Measurements from ENCODE around the gene EFHC1. TPM values are rescaled to one million over a fixed set of nuclear protein-coding genes. Genes with fewer than 3 reads are reported as not detected.

EFHC1 gene
- polyA plus RNA-seq, 1 donor from 2014 or later: 173 TPM

DNA sequence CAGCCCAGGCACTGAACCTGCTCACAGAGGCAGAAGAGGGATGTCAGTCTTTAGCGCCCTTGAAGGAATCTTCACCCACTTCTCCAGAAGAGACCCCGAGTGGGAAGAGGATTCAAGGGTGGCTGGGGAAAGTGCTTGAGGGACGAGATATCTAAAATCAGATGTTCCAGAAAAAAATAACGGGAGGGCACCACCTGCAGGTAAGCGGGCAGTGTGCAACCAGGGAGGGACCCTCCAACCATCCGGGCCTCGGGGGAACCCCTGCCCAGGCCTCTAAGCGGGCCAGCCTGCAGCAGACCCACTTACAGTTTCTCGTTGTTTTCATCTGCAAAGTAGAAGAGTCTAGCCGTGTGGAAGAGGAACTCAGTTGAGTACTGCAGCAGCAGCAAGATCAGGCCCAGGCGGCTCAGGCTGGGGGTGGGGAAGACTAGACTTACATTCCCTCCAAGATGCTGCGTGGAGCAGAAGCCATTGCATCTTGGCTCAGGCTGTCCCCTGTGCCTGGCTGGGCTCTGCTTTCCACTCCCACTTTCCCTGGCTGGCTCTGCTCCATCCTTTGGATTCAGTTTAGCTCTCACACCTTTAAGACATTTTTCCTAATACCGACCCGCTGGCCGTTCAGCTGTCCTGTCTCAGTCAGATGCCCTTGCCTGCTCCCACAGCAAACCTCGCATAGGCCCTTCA is 85.7 kb downstream of the EFHC1 start:
- no peak overlapping the region for H3K4me3 ChIP-seq (ENCODE audit: low read length)
- H3K27me3 ChIP-seq (ENCODE audit: insufficient read depth, low read depth, low read length): no peaks in the 10 kb centered on the region
- no peaks in the 10 kb centered on the region for H3K79me2 ChIP-seq (replicated peaks; ENCODE audit: insufficient read depth, low read length)
- H3K27ac ChIP-seq (ENCODE audit: low read length): no peak overlapping the region
- no peak for TF ChIP-seq RAD21 (conservative IDR thresholded peaks at IDR 0.05)
- TF ChIP-seq, protein P1, sequence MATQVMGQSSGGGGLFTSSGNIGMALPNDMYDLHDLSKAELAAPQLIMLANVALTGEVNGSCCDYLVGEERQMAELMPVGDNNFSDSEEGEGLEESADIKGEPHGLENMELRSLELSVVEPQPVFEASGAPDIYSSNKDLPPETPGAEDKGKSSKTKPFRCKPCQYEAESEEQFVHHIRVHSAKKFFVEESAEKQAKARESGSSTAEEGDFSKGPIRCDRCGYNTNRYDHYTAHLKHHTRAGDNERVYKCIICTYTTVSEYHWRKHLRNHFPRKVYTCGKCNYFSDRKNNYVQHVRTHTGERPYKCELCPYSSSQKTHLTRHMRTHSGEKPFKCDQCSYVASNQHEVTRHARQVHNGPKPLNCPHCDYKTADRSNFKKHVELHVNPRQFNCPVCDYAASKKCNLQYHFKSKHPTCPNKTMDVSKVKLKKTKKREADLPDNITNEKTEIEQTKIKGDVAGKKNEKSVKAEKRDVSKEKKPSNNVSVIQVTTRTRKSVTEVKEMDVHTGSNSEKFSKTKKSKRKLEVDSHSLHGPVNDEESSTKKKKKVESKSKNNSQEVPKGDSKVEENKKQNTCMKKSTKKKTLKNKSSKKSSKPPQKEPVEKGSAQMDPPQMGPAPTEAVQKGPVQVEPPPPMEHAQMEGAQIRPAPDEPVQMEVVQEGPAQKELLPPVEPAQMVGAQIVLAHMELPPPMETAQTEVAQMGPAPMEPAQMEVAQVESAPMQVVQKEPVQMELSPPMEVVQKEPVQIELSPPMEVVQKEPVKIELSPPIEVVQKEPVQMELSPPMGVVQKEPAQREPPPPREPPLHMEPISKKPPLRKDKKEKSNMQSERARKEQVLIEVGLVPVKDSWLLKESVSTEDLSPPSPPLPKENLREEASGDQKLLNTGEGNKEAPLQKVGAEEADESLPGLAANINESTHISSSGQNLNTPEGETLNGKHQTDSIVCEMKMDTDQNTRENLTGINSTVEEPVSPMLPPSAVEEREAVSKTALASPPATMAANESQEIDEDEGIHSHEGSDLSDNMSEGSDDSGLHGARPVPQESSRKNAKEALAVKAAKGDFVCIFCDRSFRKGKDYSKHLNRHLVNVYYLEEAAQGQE (IDR thresholded peaks at IDR 0.05; ENCODE audit: borderline replicate concordance): no peak
- no peak for TF ChIP-seq POLR2AphosphoS5 (IDR thresholded peaks at IDR 0.05)
- no peak for TF ChIP-seq TAF1 (IDR thresholded peaks at IDR 0.05; ENCODE audit: low read depth)
- no peak for TF ChIP-seq EP300 (conservative IDR thresholded peaks at IDR 0.05; ENCODE audit: poor library complexity, severe bottlenecking)
- no peak for TF ChIP-seq SMC3 (conservative IDR thresholded peaks at IDR 0.05; ENCODE audit: poor library complexity)
- no peak for TF ChIP-seq EZH2 (IDR thresholded peaks at IDR 0.05; ENCODE audit: borderline replicate concordance, insufficient read depth, low read length, poor library complexity, severe bottlenecking)
- TF ChIP-seq, protein P2, sequence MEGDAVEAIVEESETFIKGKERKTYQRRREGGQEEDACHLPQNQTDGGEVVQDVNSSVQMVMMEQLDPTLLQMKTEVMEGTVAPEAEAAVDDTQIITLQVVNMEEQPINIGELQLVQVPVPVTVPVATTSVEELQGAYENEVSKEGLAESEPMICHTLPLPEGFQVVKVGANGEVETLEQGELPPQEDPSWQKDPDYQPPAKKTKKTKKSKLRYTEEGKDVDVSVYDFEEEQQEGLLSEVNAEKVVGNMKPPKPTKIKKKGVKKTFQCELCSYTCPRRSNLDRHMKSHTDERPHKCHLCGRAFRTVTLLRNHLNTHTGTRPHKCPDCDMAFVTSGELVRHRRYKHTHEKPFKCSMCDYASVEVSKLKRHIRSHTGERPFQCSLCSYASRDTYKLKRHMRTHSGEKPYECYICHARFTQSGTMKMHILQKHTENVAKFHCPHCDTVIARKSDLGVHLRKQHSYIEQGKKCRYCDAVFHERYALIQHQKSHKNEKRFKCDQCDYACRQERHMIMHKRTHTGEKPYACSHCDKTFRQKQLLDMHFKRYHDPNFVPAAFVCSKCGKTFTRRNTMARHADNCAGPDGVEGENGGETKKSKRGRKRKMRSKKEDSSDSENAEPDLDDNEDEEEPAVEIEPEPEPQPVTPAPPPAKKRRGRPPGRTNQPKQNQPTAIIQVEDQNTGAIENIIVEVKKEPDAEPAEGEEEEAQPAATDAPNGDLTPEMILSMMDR (IDR thresholded peaks at IDR 0.05; ENCODE audit: poor library complexity, severe bottlenecking): no peak
- no peak for TF ChIP-seq MXI1 (conservative IDR thresholded peaks at IDR 0.05; ENCODE audit: poor library complexity, severe bottlenecking)
- H4K20me1 ChIP-seq (ENCODE audit: insufficient read depth): no peaks in the 10 kb centered on the region
- H3K9me3 ChIP-seq (ENCODE audit: low read length): no peaks in the 10 kb centered on the region
- H3K4me2 ChIP-seq (ENCODE audit: low read length): no peak overlapping the region
- H3K9ac ChIP-seq (ENCODE audit: low read length): no peak overlapping the region
- H2AFZ ChIP-seq (ENCODE audit: low read depth, low read length): no peak overlapping the region
- no peaks in the 10 kb centered on the region for H3K9me2 ChIP-seq (ENCODE audit: insufficient read depth, low read length)
- H3K36me3 ChIP-seq (ENCODE audit: insufficient read depth, low read length): no peaks in the 10 kb centered on the region
- no peaks in the 10 kb centered on the region for H3F3A ChIP-seq (ENCODE audit: insufficient read depth, low read length, poor library complexity, severe bottlenecking)

DNA sequence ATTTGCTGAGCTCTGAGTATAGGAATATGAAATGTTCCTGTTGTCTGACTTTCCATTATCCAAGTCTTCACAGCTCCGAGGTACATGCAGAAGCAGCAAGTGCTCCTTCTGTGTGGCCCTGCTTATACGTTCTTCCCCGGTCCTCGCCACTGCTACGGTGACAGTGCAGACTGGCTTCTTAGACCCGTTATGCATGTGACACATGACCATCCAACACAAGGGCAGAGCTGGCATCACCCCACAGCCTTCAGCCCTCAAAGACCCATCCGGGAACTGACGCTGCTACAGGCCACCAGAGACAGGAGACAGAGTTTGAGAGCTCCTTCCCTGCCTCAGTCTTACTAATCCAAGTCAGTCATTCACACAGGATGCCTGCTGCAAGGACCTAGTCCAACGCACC is 86.3 kb downstream of the EFHC1 start:
- Histone ChIP-seq H4K20me1 (ENCODE audit: insufficient read depth) (no peaks in the 10 kb centered on the region), H3K27ac (ENCODE audit: low read length) (no peak overlapping the region), H3K27me3 (ENCODE audit: insufficient read depth, low read depth, low read length) (no peaks in the 10 kb centered on the region), H3K4me3 (ENCODE audit: low read length) (no peak overlapping the region), H3K9me2 (ENCODE audit: insufficient read depth, low read length) (no peaks in the 10 kb centered on the region), H3F3A (ENCODE audit: insufficient read depth, low read length, poor library complexity, severe bottlenecking) (no peaks in the 10 kb centered on the region), H3K79me2 (replicated peaks; ENCODE audit: insufficient read depth, low read length) (no peaks in the 10 kb centered on the region), H3K4me2 (ENCODE audit: low read length) (no peak overlapping the region), H2AFZ (ENCODE audit: low read depth, low read length) (no peak overlapping the region), H3K9me3 (ENCODE audit: low read length) (no peaks in the 10 kb centered on the region), H3K9ac (ENCODE audit: low read length) (no peak overlapping the region), H3K36me3 (ENCODE audit: insufficient read depth, low read length) (no peaks in the 10 kb centered on the region)
- TF ChIP-seq TAF1 (IDR thresholded peaks at IDR 0.05; ENCODE audit: low read depth): no peak
- TF ChIP-seq EP300 (conservative IDR thresholded peaks at IDR 0.05; ENCODE audit: poor library complexity, severe bottlenecking): no peak
- no peak for TF ChIP-seq EZH2 (IDR thresholded peaks at IDR 0.05; ENCODE audit: borderline replicate concordance, insufficient read depth, low read length, poor library complexity, severe bottlenecking)
- no peak for TF ChIP-seq RAD21 (conservative IDR thresholded peaks at IDR 0.05)
- TF ChIP-seq SMC3 (conservative IDR thresholded peaks at IDR 0.05; ENCODE audit: poor library complexity): no peak
- TF ChIP-seq, protein P1 (IDR thresholded peaks at IDR 0.05; ENCODE audit: borderline replicate concordance): no peak
- TF ChIP-seq POLR2AphosphoS5 (IDR thresholded peaks at IDR 0.05): no peak
- no peak for TF ChIP-seq MXI1 (conservative IDR thresholded peaks at IDR 0.05; ENCODE audit: poor library complexity, severe bottlenecking)
- TF ChIP-seq, protein P2 (IDR thresholded peaks at IDR 0.05; ENCODE audit: poor library complexity, severe bottlenecking): no peak

Measured in neural cell (in vitro differentiated cells).